Measurements from ENCODE around the gene FBXO45. TPM values are rescaled to one million over a fixed set of nuclear protein-coding genes. Genes with fewer than 3 reads are reported as not detected.

The FBXO45 gene
- total RNA-seq: 4.7 and 5.5 TPM in 2 replicates

GRCh38 chr3:196568246-196569002, at the start of gene FBXO45, which contains the start of gene WDR53:
TSS of gene FBXO45 (plus strand) at chr3:196568660. CDS start at chr3:196568985, 325 bp downstream.
TSS of gene WDR53 (minus strand) at chr3:196568554. CDS start at chr3:196561475, 7,079 bp downstream.

Other genes starting within 250 kb of the FBXO45 start
- gene TM4SF19, start 230.3 kb upstream of the FBXO45 start, total RNA-seq: not detected in 2 replicates
- 19.4 and 19.8 TPM in 2 replicates for gene UBXN7, start 136.2 kb upstream of the FBXO45 start, total RNA-seq
- 13.2 and 16.7 TPM in 2 replicates for gene RNF168, start 64.9 kb upstream of the FBXO45 start, total RNA-seq
- not detected in 2 replicates for gene SMCO1, start 53.3 kb upstream of the FBXO45 start, total RNA-seq
- gene WDR53, start 106 bp upstream of the FBXO45 start, total RNA-seq: 4.9 and 7.7 TPM in 2 replicates
- 0.34 and 0.63 TPM in 2 replicates for gene NRROS, start 71.0 kb downstream of the FBXO45 start, total RNA-seq
- 2.5 and 3.8 TPM in 2 replicates for gene CEP19, start 143.6 kb downstream of the FBXO45 start, total RNA-seq
- gene PIGX, start 143.7 kb downstream of the FBXO45 start, total RNA-seq: 6.5 and 7.7 TPM in 2 replicates
- 23.5 and 43.5 TPM in 2 replicates for gene PAK2, start 171.2 kb downstream of the FBXO45 start, total RNA-seq